ENCODE results near the gene LSP1. TPM values are rescaled to one million over a fixed set of nuclear protein-coding genes. Genes with fewer than 3 reads are reported as not detected.

Gene LSP1
- total RNA-seq, 3 donors from 2014 or later, result 21.4 to 36.0 (median 23.6) TPM

GRCh38 chr11:1851468-1852180 is 1.3 kb upstream of the LSP1 start:
- intact Hi-C loops (cut with DNase I; ENCODE audit: low total_unique reads), result no loop called here
- no peaks in the 10 kb centered on the region for H3K4me1 ChIP-seq
- no peak for DNase-seq (ENCODE audit: low spot score in 2 of 2)
- TF ChIP-seq POLR2AphosphoS5 (IDR thresholded peaks at IDR 0.05), result no peak
- no peak for TF ChIP-seq POLR2A (IDR thresholded peaks at IDR 0.05)
- no peak for TF ChIP-seq CTCF (IDR thresholded peaks at IDR 0.05)
- H3K27ac ChIP-seq, result no peak overlapping the region
- H3K36me3 ChIP-seq, result no peaks in the 10 kb centered on the region
- H3K4me3 ChIP-seq, result no peak overlapping the region
- H3K9me3 ChIP-seq, result no peaks in the 10 kb centered on the region
- H3K27me3 ChIP-seq, result no peaks in the 10 kb centered on the region

GRCh38 chr11:1852271-1852876 is 510 bp upstream of the LSP1 start:
- no peak overlapping the region for H3K27ac ChIP-seq
- no peaks in the 10 kb centered on the region for H3K27me3 ChIP-seq
- no peaks in the 10 kb centered on the region for H3K4me1 ChIP-seq
- intact Hi-C loops (cut with DNase I; ENCODE audit: low total_unique reads), result no loop called here
- peak overlapping the region in 1 of 3 donors; percentile 34 for H3K4me3 ChIP-seq
- DNase-seq (ENCODE audit: low spot score in 2 of 2), result no peak
- no peaks in the 10 kb centered on the region for H3K9me3 ChIP-seq
- TF ChIP-seq POLR2AphosphoS5 (IDR thresholded peaks at IDR 0.05), result no peak
- TF ChIP-seq POLR2A (IDR thresholded peaks at IDR 0.05), result no peak
- no peak for TF ChIP-seq CTCF (IDR thresholded peaks at IDR 0.05)
- no peaks in the 10 kb centered on the region for H3K36me3 ChIP-seq

GRCh38 chr11:1853376-1854131 is 670 bp downstream of the LSP1 start:
- peak overlapping the region in 1 of 2 donors; percentile 32 for H3K27ac ChIP-seq
- H3K9me3 ChIP-seq, result no peaks in the 10 kb centered on the region
- H3K4me3 ChIP-seq, result peak overlapping the region; percentile 2 to 41 (median 34)
- intact Hi-C loops (cut with DNase I; ENCODE audit: low total_unique reads), result no loop called here
- no peak for TF ChIP-seq POLR2A (IDR thresholded peaks at IDR 0.05)
- no peak for TF ChIP-seq CTCF (IDR thresholded peaks at IDR 0.05)
- TF ChIP-seq POLR2AphosphoS5 (IDR thresholded peaks at IDR 0.05), result no peak
- no peaks in the 10 kb centered on the region for H3K4me1 ChIP-seq
- H3K27me3 ChIP-seq, result no peaks in the 10 kb centered on the region
- H3K36me3 ChIP-seq, result no peaks in the 10 kb centered on the region
- DNase-seq (ENCODE audit: low spot score in 2 of 2), result no peak

GRCh38 chr11:1854132-1854948 is 1.5 kb downstream of the LSP1 start:
- intact Hi-C loops (cut with DNase I; ENCODE audit: low total_unique reads), result no loop called here
- Histone ChIP-seq H3K36me3 (no peaks in the 10 kb centered on the region), H3K4me3 (peak overlapping the region; percentile 2 to 41 (median 34)), H3K9me3 (no peaks in the 10 kb centered on the region), H3K27ac (no peak overlapping the region), H3K4me1 (no peaks in the 10 kb centered on the region), H3K27me3 (no peaks in the 10 kb centered on the region)
- no peak for DNase-seq (ENCODE audit: low spot score in 2 of 2)
- TF ChIP-seq POLR2A (IDR thresholded peaks at IDR 0.05), result no peak
- TF ChIP-seq CTCF (IDR thresholded peaks at IDR 0.05), result no peak
- no peak for TF ChIP-seq POLR2AphosphoS5 (IDR thresholded peaks at IDR 0.05)
